Stimulated activated CD8-positive, alpha-beta memory T cell treated with anti-CD3 and anti-CD28 coated beads, Interleukin-7, amount 100 ng/mL, for 24 hours (primary cell): ENCODE data around the gene MIAT.

ENCODE experiments used
- DNase-seq: peaks from one replicate; pipeline ENCODE4 v3.0.0-alpha.2; 2020; ENCODE audit warnings: low read depth

Gene MIAT

GRCh38 chr22:26632422-26633155 lies 24.8 kb upstream of the MIAT start:
- no peak for DNase-seq

- DNase-seq: no peak
Measured at GRCh38 chr22:26634189-26634588, 23.2 kb upstream of the MIAT start.

- DNase-seq: no peak
Measured at GRCh38 chr22:26635117-26635516, 22.3 kb upstream of the MIAT start.

- no peak for DNase-seq
Measured at GRCh38 chr22:26636296-26636695, 21.1 kb upstream of the MIAT start.

GRCh38 chr22:26642465-26643417 lies 14.6 kb upstream of the MIAT start:
- peak; percentile 64 for DNase-seq

- no peak for DNase-seq
Measured at GRCh38 chr22:26643418-26644100, 13.8 kb upstream of the MIAT start.

- no peak for DNase-seq
Measured at GRCh38 chr22:26646158-26646557, 11.2 kb upstream of the MIAT start.

- DNase-seq: no peak
Measured at GRCh38 chr22:26648011-26648497, 9.3 kb upstream of the MIAT start.

- DNase-seq: no peak
Measured at GRCh38 chr22:26648528-26649388, 8.6 kb upstream of the MIAT start.

- DNase-seq: no peak
Measured at GRCh38 chr22:26650722-26651421, 6.5 kb upstream of the MIAT start.

GRCh38 chr22:26651815-26652214 lies 5.6 kb upstream of the MIAT start:
- DNase-seq: no peak

- DNase-seq: no peak
Measured at GRCh38 chr22:26658161-26658560, 773 bp downstream of the MIAT start.

- DNase-seq: peak; percentile 73
Measured at GRCh38 chr22:26658671-26659478, 1.5 kb downstream of the MIAT start.

GRCh38 chr22:26660356-26660755 lies 3.0 kb downstream of the MIAT start:
- DNase-seq: no peak

GRCh38 chr22:26660961-26661578 lies 3.7 kb downstream of the MIAT start:
- no peak for DNase-seq

- no peak for DNase-seq
Measured at GRCh38 chr22:26662160-26662559, 4.8 kb downstream of the MIAT start.

GRCh38 chr22:26663374-26663923 lies 6.1 kb downstream of the MIAT start:
- no peak for DNase-seq

GRCh38 chr22:26665813-26666231 lies 8.4 kb downstream of the MIAT start:
- no peak for DNase-seq

- no peak for DNase-seq
Measured at GRCh38 chr22:26667140-26667539, 9.8 kb downstream of the MIAT start.
